Mesodermal cell (in vitro differentiated cells): ENCODE results near the gene DNAJC18.

ENCODE experiments used
- H3K27ac ChIP-seq: 2 replicates; pipeline ENCODE4 v1.7.0; 2013; ENCODE audit warnings: mild to moderate bottlenecking, low read depth, low read length, moderate library complexity; ENCODE audit not compliant: severe bottlenecking
- H3K36me3 ChIP-seq: 2 replicates; pipeline ENCODE4 v1.7.1; 2013; ENCODE audit warnings: mild to moderate bottlenecking, low read length, moderate library complexity; ENCODE audit not compliant: control insufficient read depth, insufficient read depth
- H3K4me1 ChIP-seq: one replicate; pipeline ENCODE4 v1.7.1; 2013; ENCODE audit warnings: mild to moderate bottlenecking, low read length; ENCODE audit not compliant: insufficient read depth, control insufficient read depth, poor library complexity, severe bottlenecking
- H3K4me3 ChIP-seq: 2 replicates; pipeline ENCODE4 v1.7.0; 2013; ENCODE audit warnings: low read length, control low read depth, mild to moderate bottlenecking; ENCODE audit not compliant: insufficient read depth, poor library complexity, severe bottlenecking; ENCODE audit errors: extremely low read depth
- H3K9me3 ChIP-seq: 2 replicates; pipeline ENCODE4 v1.7.1; 2013; ENCODE audit warnings: mild to moderate bottlenecking, low read length, moderate library complexity; ENCODE audit not compliant: control insufficient read depth
- WGBS, 2 experiments: methylation state at CpG; one replicate each; pipeline ENCODE4 v1.1.5; 2013; ENCODE audit warnings: missing lambda C conversion rate in 2 of 2; ENCODE audit not compliant: insufficient coverage in 2 of 2; 5-methylcytosine and 5-hydroxymethylcytosine counted together

Gene DNAJC18

GRCh38 chr5:139425497-139425896 is 13.8 kb downstream of the DNAJC18 start:
- H3K36me3 ChIP-seq = peaks cover 66% of the 10 kb centered on the region
- no peaks in the 10 kb centered on the region for H3K9me3 ChIP-seq
- no peak overlapping the region for H3K4me3 ChIP-seq
- H3K27ac ChIP-seq = no peak overlapping the region
- 93 to 95% methylated on average over 2 to 4 of the region's 5 CpGs for WGBS, 2 experiments
- H3K4me1 ChIP-seq = peaks cover 5% of the 10 kb centered on the region

GRCh38 chr5:139422307-139422893 is 16.9 kb downstream of the DNAJC18 start:
- peaks cover 5% of the 10 kb centered on the region for H3K4me1 ChIP-seq
- no peak overlapping the region for H3K4me3 ChIP-seq
- WGBS, 2 experiments = 0 to 7% methylated on average over 1 to 2 of the region's 5 CpGs
- peaks cover 70% of the 10 kb centered on the region for H3K36me3 ChIP-seq
- H3K27ac ChIP-seq = no peak overlapping the region
- H3K9me3 ChIP-seq = no peaks in the 10 kb centered on the region

- 78 to 88% methylated on average over 4 to 8 of the region's 9 CpGs for WGBS, 2 experiments
- no peak overlapping the region for H3K27ac ChIP-seq
- H3K4me1 ChIP-seq = no peaks in the 10 kb centered on the region
- H3K36me3 ChIP-seq = peaks cover 62% of the 10 kb centered on the region
- H3K9me3 ChIP-seq = no peaks in the 10 kb centered on the region
- no peak overlapping the region for H3K4me3 ChIP-seq
Observed at GRCh38 chr5:139419226-139420192, 19.8 kb downstream of the DNAJC18 start.

GRCh38 chr5:139418793-139419192 is 20.5 kb downstream of the DNAJC18 start:
- WGBS, 2 experiments = no CpG with 5 or more reads among the region's 1 CpG
- no peak overlapping the region for H3K4me3 ChIP-seq
- H3K4me1 ChIP-seq = no peaks in the 10 kb centered on the region
- no peak overlapping the region for H3K27ac ChIP-seq
- H3K9me3 ChIP-seq = no peaks in the 10 kb centered on the region
- peaks cover 57% of the 10 kb centered on the region for H3K36me3 ChIP-seq

GRCh38 chr5:139417214-139417613 is 22.1 kb downstream of the DNAJC18 start:
- no peak overlapping the region for H3K4me3 ChIP-seq
- H3K27ac ChIP-seq = no peak overlapping the region
- no peaks in the 10 kb centered on the region for H3K4me1 ChIP-seq
- no peaks in the 10 kb centered on the region for H3K9me3 ChIP-seq
- 90% methylated on average over 2 of the region's 4 CpGs; no CpG with 5 or more reads in 1 of the 2 experiments for WGBS, 2 experiments
- peaks cover 50% of the 10 kb centered on the region for H3K36me3 ChIP-seq

- Histone ChIP-seq H3K36me3 (peaks cover 46% of the 10 kb centered on the region), H3K9me3 (no peaks in the 10 kb centered on the region), H3K27ac (no peak overlapping the region), H3K4me1 (no peaks in the 10 kb centered on the region), H3K4me3 (no peak overlapping the region)
- 92% methylated on average over 5 to 7 of the region's 9 CpGs for WGBS, 2 experiments
Observed at GRCh38 chr5:139416651-139417050, 22.7 kb downstream of the DNAJC18 start.

- Histone ChIP-seq H3K4me1 (no peaks in the 10 kb centered on the region), H3K9me3 (no peaks in the 10 kb centered on the region), H3K4me3 (no peak overlapping the region), H3K27ac (no peak overlapping the region), H3K36me3 (peaks cover 44% of the 10 kb centered on the region)
Observed at GRCh38 chr5:139415869-139416268, 23.5 kb downstream of the DNAJC18 start.

GRCh38 chr5:139415221-139415861 is 24.0 kb downstream of the DNAJC18 start:
- 94 to 100% methylated on average over 4 of the region's 8 CpGs for WGBS, 2 experiments

GRCh38 chr5:139414581-139415130 is 24.7 kb downstream of the DNAJC18 start:
- H3K4me1 ChIP-seq = no peaks in the 10 kb centered on the region

More at GRCh38 chr5:139415221-139415861, 24.0 kb downstream of the DNAJC18 start:
- H3K27ac ChIP-seq = no peak overlapping the region
- no peaks in the 10 kb centered on the region for H3K9me3 ChIP-seq
- H3K4me3 ChIP-seq = no peak overlapping the region
- H3K36me3 ChIP-seq = peaks cover 44% of the 10 kb centered on the region
- no peaks in the 10 kb centered on the region for H3K4me1 ChIP-seq

GRCh38 chr5:139413963-139414362 is 25.4 kb downstream of the DNAJC18 start:
- H3K4me1 ChIP-seq = no peaks in the 10 kb centered on the region
- H3K27ac ChIP-seq = no peak overlapping the region
- peaks cover 34% of the 10 kb centered on the region for H3K36me3 ChIP-seq
- no peaks in the 10 kb centered on the region for H3K9me3 ChIP-seq
- no peak overlapping the region for H3K4me3 ChIP-seq
- WGBS, 2 experiments = 95 to 100% methylated on average over 4 of the region's 6 CpGs

More at GRCh38 chr5:139414581-139415130, 24.7 kb downstream of the DNAJC18 start:
- Histone ChIP-seq H3K9me3 (no peaks in the 10 kb centered on the region), H3K27ac (no peak overlapping the region), H3K36me3 (peaks cover 40% of the 10 kb centered on the region), H3K4me3 (no peak overlapping the region)
- WGBS, 2 experiments = 96 to 100% methylated on average over 6 to 8 of the region's 9 CpGs
